HEK293 (cell line): Measurements from ENCODE around the gene CNTNAP5.

ENCODE experiments used
- ATF2 ChIP-seq: fragments of 450-650 bp; formaldehyde crosslinking; IDR thresholded peaks from 2 replicates; pipeline ENCODE4 v1.5.1; 2016; ENCODE audit warnings: missing biosample characterization, missing genetic modification characterization, low read depth
- KLF16 ChIP-seq: fragments of 450-650 bp; formaldehyde crosslinking; IDR thresholded peaks from 2 replicates; pipeline ENCODE4 v1.5.1; 2017; ENCODE audit warnings: missing biosample characterization, missing genetic modification characterization
- KLF9 ChIP-seq: fragments of 450-650 bp; formaldehyde crosslinking; IDR thresholded peaks from 2 replicates; pipeline ENCODE4 v1.5.1; 2016; ENCODE audit warnings: missing biosample characterization, missing genetic modification characterization, low read depth
- PRDM2 ChIP-seq: fragments of 450-650 bp; formaldehyde crosslinking; IDR thresholded peaks from 2 replicates; pipeline ENCODE4 v1.5.1; 2016; ENCODE audit warnings: missing biosample characterization, missing genetic modification characterization, borderline replicate concordance
- YY1 ChIP-seq: fragments of 450-650 bp; formaldehyde crosslinking; IDR thresholded peaks from 2 replicates; pipeline ENCODE4 v1.5.1; 2018; ENCODE audit warnings: missing biosample characterization, missing genetic modification characterization
- ZBTB17 ChIP-seq: fragments of 450-650 bp; formaldehyde crosslinking; IDR thresholded peaks from 2 replicates; pipeline ENCODE4 v1.5.1; 2016; ENCODE audit warnings: missing biosample characterization, missing genetic modification characterization
- ZBTB26 ChIP-seq: fragments of 450-650 bp; formaldehyde crosslinking; optimal IDR thresholded peaks from 2 replicates; pipeline ENCODE3; 2016; ENCODE audit warnings: missing biosample characterization, mild to moderate bottlenecking, missing genetic modification characterization
- ZFP37 ChIP-seq: fragments of 450-650 bp; formaldehyde crosslinking; IDR thresholded peaks from 2 replicates; pipeline ENCODE4 v1.5.1; 2016; ENCODE audit warnings: missing biosample characterization, missing genetic modification characterization
- ZNF121 ChIP-seq: fragments of 450-650 bp; formaldehyde crosslinking; IDR thresholded peaks from 2 replicates; pipeline ENCODE4 v1.5.1; 2016; ENCODE audit warnings: missing biosample characterization, missing genetic modification characterization
- ZNF560 ChIP-seq: fragments of 450-650 bp; formaldehyde crosslinking; IDR thresholded peaks from 2 replicates; pipeline ENCODE4 v1.5.1; 2017; ENCODE audit warnings: missing biosample characterization, missing genetic modification characterization, borderline replicate concordance
- TF ChIP-seq, protein P1 (sequence below): fragments of 450-650 bp; formaldehyde crosslinking; IDR thresholded peaks from 2 replicates; pipeline ENCODE4 v1.5.1; 2016; ENCODE audit warnings: missing biosample characterization, missing genetic modification characterization
- TF ChIP-seq, protein P2 (sequence below): fragments of 450-650 bp; formaldehyde crosslinking; IDR thresholded peaks from 2 replicates; pipeline ENCODE4 v1.5.1; 2016; ENCODE audit warnings: missing biosample characterization, missing genetic modification characterization
- TF ChIP-seq, protein P3 (sequence below): fragments of 450-650 bp; formaldehyde crosslinking; IDR thresholded peaks from 2 replicates; pipeline ENCODE4 v1.5.1; 2016; ENCODE audit warnings: missing biosample characterization, missing genetic modification characterization

DNA sequence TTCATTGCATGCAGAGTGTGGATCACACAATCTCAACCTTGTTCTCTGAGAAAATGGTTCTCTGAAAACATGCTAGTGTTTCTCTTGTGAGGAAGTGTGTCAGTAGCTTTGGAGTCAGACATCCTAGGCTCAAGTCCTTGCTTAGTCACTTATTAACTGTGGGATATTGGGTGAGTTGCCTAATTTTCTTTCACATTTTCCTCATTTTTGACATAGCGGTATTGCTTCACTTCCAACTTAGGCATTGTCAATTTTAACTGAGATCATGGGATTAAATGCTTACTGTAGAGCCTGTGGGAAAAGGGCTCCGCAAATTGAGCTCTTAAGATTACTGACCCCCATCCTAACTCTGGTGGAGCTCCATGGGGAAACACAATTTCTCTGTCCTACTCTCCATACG lies 622.2 kb downstream of the CNTNAP5 start:
- TF ChIP-seq, protein P1, sequence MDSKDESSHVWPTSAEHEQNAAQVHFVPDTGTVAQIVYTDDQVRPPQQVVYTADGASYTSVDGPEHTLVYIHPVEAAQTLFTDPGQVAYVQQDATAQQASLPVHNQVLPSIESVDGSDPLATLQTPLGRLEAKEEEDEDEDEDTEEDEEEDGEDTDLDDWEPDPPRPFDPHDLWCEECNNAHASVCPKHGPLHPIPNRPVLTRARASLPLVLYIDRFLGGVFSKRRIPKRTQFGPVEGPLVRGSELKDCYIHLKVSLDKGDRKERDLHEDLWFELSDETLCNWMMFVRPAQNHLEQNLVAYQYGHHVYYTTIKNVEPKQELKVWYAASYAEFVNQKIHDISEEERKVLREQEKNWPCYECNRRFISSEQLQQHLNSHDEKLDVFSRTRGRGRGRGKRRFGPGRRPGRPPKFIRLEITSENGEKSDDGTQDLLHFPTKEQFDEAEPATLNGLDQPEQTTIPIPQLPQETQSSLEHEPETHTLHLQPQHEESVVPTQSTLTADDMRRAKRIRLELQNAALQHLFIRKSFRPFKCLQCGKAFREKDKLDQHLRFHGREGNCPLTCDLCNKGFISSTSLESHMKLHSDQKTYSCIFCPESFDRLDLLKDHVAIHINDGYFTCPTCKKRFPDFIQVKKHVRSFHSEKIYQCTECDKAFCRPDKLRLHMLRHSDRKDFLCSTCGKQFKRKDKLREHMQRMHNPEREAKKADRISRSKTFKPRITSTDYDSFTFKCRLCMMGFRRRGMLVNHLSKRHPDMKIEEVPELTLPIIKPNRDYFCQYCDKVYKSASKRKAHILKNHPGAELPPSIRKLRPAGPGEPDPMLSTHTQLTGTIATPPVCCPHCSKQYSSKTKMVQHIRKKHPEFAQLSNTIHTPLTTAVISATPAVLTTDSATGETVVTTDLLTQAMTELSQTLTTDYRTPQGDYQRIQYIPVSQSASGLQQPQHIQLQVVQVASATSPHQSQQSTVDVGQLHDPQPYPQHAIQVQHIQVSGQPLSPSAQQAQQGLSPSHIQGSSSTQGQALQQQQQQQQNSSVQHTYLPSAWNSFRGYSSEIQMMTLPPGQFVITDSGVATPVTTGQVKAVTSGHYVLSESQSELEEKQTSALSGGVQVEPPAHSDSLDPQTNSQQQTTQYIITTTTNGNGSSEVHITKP (tag by site-specific recombination), result no peak
- TF ChIP-seq, protein P2, sequence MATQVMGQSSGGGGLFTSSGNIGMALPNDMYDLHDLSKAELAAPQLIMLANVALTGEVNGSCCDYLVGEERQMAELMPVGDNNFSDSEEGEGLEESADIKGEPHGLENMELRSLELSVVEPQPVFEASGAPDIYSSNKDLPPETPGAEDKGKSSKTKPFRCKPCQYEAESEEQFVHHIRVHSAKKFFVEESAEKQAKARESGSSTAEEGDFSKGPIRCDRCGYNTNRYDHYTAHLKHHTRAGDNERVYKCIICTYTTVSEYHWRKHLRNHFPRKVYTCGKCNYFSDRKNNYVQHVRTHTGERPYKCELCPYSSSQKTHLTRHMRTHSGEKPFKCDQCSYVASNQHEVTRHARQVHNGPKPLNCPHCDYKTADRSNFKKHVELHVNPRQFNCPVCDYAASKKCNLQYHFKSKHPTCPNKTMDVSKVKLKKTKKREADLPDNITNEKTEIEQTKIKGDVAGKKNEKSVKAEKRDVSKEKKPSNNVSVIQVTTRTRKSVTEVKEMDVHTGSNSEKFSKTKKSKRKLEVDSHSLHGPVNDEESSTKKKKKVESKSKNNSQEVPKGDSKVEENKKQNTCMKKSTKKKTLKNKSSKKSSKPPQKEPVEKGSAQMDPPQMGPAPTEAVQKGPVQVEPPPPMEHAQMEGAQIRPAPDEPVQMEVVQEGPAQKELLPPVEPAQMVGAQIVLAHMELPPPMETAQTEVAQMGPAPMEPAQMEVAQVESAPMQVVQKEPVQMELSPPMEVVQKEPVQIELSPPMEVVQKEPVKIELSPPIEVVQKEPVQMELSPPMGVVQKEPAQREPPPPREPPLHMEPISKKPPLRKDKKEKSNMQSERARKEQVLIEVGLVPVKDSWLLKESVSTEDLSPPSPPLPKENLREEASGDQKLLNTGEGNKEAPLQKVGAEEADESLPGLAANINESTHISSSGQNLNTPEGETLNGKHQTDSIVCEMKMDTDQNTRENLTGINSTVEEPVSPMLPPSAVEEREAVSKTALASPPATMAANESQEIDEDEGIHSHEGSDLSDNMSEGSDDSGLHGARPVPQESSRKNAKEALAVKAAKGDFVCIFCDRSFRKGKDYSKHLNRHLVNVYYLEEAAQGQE (tag by site-specific recombination), result no peak
- no peak for TF ChIP-seq ATF2
- TF ChIP-seq ZNF121 (tag by site-specific recombination), result no peak
- TF ChIP-seq ZBTB26 (tag by site-specific recombination), result no peak
- TF ChIP-seq KLF9 (tag by site-specific recombination), result no peak
- no peak for TF ChIP-seq ZBTB17
- TF ChIP-seq ZFP37 (tag by site-specific recombination), result no peak
- TF ChIP-seq, protein P3, sequence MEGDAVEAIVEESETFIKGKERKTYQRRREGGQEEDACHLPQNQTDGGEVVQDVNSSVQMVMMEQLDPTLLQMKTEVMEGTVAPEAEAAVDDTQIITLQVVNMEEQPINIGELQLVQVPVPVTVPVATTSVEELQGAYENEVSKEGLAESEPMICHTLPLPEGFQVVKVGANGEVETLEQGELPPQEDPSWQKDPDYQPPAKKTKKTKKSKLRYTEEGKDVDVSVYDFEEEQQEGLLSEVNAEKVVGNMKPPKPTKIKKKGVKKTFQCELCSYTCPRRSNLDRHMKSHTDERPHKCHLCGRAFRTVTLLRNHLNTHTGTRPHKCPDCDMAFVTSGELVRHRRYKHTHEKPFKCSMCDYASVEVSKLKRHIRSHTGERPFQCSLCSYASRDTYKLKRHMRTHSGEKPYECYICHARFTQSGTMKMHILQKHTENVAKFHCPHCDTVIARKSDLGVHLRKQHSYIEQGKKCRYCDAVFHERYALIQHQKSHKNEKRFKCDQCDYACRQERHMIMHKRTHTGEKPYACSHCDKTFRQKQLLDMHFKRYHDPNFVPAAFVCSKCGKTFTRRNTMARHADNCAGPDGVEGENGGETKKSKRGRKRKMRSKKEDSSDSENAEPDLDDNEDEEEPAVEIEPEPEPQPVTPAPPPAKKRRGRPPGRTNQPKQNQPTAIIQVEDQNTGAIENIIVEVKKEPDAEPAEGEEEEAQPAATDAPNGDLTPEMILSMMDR (tag by site-specific recombination), result no peak
- no peak for TF ChIP-seq PRDM2 (tag by site-specific recombination)
- TF ChIP-seq YY1 (tag by site-specific recombination), result no peak
- TF ChIP-seq KLF16 (tag by site-specific recombination), result no peak
- TF ChIP-seq ZNF560 (tag by site-specific recombination), result no peak
